ENCODE measurements around the gene PSMC2. TPM values are rescaled to one million over a fixed set of nuclear protein-coding genes. Genes with fewer than 3 reads are reported as not detected.

Gene PSMC2
- total and polyA plus RNA-seq, 2 donors from 2014 or later, result 98.8 to 115 TPM

DNA sequence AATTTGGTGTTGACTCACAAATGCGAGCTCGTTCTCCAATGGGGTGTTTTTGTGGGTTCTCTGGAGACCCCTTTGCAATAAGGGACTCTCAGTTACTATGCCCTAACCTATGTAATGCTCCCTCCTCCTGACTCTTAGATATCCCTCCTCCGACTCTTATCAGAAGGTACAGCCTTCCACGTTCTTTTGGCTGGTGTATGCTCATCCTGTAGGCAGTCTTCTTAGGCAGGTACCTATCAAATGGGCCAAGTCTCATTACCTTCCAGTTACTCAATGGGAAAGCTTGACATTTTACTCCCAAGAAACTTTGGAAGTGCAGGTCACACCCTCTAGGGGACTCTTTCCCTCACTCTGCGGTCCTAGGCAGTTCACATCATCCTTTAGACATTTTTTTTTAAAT lies 66.0 kb downstream of the PSMC2 start:
- H3K9ac ChIP-seq (ENCODE audit: low read length in 3 of 3), result no peak overlapping the region
- no peak for FAIRE-seq
- no peak overlapping the region for H3K27ac ChIP-seq (ENCODE audit: low read depth in 2 of 2, low read length in 2 of 2)
- no peaks in the 10 kb centered on the region for H3K27me3 ChIP-seq (ENCODE audit: control insufficient read depth, insufficient read depth, low read length)
- H3K36me3 ChIP-seq (ENCODE audit: control insufficient read depth in 2 of 3, insufficient read depth in 3 of 3, low read length in 3 of 3), result no peaks in the 10 kb centered on the region
- intact Hi-C loops (cut with DNase I), result no loop called here
- H3K9me3 ChIP-seq (ENCODE audit: control insufficient read depth in 2 of 3, insufficient read depth in 1 of 3, low read length in 3 of 3), result no peaks in the 10 kb centered on the region
- no peaks in the 10 kb centered on the region for H3K4me1 ChIP-seq (ENCODE audit: control insufficient read depth in 2 of 3, insufficient read depth in 2 of 3, low read depth in 1 of 3, low read length in 3 of 3)
- H3K4me3 ChIP-seq (ENCODE audit: low read length in 3 of 3), result no peak overlapping the region
- TF ChIP-seq, protein P1, sequence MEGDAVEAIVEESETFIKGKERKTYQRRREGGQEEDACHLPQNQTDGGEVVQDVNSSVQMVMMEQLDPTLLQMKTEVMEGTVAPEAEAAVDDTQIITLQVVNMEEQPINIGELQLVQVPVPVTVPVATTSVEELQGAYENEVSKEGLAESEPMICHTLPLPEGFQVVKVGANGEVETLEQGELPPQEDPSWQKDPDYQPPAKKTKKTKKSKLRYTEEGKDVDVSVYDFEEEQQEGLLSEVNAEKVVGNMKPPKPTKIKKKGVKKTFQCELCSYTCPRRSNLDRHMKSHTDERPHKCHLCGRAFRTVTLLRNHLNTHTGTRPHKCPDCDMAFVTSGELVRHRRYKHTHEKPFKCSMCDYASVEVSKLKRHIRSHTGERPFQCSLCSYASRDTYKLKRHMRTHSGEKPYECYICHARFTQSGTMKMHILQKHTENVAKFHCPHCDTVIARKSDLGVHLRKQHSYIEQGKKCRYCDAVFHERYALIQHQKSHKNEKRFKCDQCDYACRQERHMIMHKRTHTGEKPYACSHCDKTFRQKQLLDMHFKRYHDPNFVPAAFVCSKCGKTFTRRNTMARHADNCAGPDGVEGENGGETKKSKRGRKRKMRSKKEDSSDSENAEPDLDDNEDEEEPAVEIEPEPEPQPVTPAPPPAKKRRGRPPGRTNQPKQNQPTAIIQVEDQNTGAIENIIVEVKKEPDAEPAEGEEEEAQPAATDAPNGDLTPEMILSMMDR (IDR thresholded peaks at IDR 0.05; ENCODE audit: borderline replicate concordance, extremely low read depth, insufficient read depth), result no peak
- no peak for DNase-seq

DNA sequence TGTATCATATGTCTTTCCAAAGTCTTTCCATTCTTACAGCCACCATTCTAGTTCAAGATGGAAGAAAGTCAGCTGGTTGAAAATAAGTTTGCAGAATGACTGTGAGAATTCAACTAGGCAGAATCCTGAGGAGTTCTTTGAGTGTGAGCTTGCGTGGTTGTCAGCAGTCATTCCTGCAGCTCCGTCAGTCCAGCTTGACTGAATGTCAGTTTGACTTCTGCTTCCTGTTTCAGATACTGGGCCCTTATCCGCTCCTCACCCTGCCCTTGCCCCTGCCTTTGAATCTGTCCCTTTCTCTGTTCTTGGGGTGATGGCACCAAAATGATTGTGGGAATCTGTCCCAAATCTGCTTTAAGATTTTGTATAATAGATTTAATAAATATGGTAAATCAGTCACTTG lies 70.8 kb downstream of the PSMC2 start:
- Histone ChIP-seq H3K36me3 (ENCODE audit: control insufficient read depth in 2 of 3, insufficient read depth in 3 of 3, low read length in 3 of 3) (no peaks in the 10 kb centered on the region), H3K9ac (ENCODE audit: low read length in 3 of 3) (no peak overlapping the region), H3K27me3 (ENCODE audit: control insufficient read depth, insufficient read depth, low read length) (no peaks in the 10 kb centered on the region), H3K27ac (ENCODE audit: low read depth in 2 of 2, low read length in 2 of 2) (no peak overlapping the region), H3K9me3 (ENCODE audit: control insufficient read depth in 2 of 3, insufficient read depth in 1 of 3, low read length in 3 of 3) (no peaks in the 10 kb centered on the region), H3K4me1 (ENCODE audit: control insufficient read depth in 2 of 3, insufficient read depth in 2 of 3, low read depth in 1 of 3, low read length in 3 of 3) (no peaks in the 10 kb centered on the region), H3K4me3 (ENCODE audit: low read length in 3 of 3) (no peak overlapping the region)
- intact Hi-C loops (cut with DNase I), result no loop called here
- DNase-seq, result no peak
- TF ChIP-seq, protein P1 (IDR thresholded peaks at IDR 0.05; ENCODE audit: borderline replicate concordance, extremely low read depth, insufficient read depth), result no peak
- FAIRE-seq, result no peak

Other genes with a start within 250 kb of the PSMC2 start
- 26.0 TPM for gene NAPEPLD, start 198.5 kb upstream of the PSMC2 start, total RNA-seq
- gene NAPEPLD, start 198.5 kb upstream of the PSMC2 start, polyA plus RNA-seq (ENCODE audit: insufficient read depth, low read depth, low replicate concordance), result 16.1 TPM
- 65.8 TPM for gene PMPCB, start 50.2 kb upstream of the PSMC2 start, total RNA-seq
- gene PMPCB, start 50.2 kb upstream of the PSMC2 start, polyA plus RNA-seq (ENCODE audit: insufficient read depth, low read depth, low replicate concordance), result 85.3 TPM
- 20.9 TPM for gene DNAJC2, start 2.9 kb upstream of the PSMC2 start, total RNA-seq
- 14.4 TPM for gene DNAJC2, start 2.9 kb upstream of the PSMC2 start, polyA plus RNA-seq (ENCODE audit: insufficient read depth, low read depth, low replicate concordance)
- 1.2 TPM for gene SLC26A5, start 98.6 kb downstream of the PSMC2 start, total RNA-seq
- gene SLC26A5, start 98.6 kb downstream of the PSMC2 start, polyA plus RNA-seq (ENCODE audit: insufficient read depth, low read depth, low replicate concordance), result not detected

Measured in kidney (tissue), 14 donors.